Stimulated activated CD4-positive, alpha-beta T cell treated with anti-CD3 and anti-CD28 coated beads, Interleukin-2, amount 100 ng/mL, for 24 hours (primary cell): ENCODE measurements around the gene OR9Q2.
"Not testable (repeated sequence)": the region's sequence is repeated elsewhere in the genome, so short reads cannot be mapped to it uniquely, and the experiment has no call there.

Source experiments
- DNase-seq, 2 donors: peaks; one replicate each; pipeline ENCODE4 v3.0.0-alpha.2; 2020

The OR9Q2 gene, protein sequence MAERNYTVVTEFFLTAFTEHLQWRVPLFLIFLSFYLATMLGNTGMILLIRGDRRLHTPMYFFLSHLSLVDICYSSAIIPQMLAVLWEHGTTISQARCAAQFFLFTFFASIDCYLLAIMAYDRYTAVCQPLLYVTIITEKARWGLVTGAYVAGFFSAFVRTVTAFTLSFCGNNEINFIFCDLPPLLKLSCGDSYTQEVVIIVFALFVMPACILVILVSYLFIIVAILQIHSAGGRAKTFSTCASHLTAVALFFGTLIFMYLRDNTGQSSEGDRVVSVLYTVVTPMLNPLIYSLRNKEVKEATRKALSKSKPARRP

DNA sequence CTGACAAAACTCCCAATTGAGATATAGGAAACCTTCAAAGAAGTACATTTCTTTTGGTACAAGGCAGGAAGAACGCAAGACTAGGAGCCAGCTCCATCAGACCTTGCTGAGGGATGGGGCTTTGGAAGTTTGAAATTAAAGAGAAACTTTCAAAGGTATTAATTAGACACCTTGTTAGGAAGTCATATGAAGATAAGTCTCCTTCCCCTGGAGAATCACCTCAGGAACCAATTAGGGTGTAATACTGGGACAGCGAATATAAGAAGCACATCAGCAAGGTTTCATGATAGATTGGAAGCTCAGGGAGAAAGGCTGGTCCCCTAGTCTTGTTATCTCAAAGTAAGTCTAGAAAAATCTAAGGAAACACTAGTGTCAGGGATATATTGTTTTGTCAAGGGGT lies at the start of gene OR9Q2:
Gene OR9Q2 (plus strand): TSS at position 301 of the 400 bp plus-strand sequence. CDS start 1,421 bp downstream, outside the sequence.
- no peak for DNase-seq

DNA sequence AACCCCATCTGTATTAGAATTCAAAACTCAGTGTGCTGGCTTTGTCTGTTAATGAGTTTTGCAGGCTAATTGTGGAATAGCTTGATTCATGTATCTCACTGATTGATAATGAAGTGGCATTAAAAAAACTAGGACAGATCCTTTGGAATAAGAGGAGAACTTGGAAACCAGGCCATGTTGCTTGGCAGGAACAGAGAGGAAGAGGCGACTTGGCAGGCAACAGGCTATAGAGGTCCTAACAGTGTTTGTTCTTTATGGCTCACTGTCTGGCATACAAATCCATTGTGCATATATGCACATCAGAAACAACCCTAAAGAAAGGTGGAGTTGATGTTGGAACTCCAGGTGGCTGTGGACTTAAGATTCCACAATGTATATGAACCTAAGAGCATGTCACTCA lies 46.1 kb upstream of the OR9Q2 start:
- DNase-seq = no peak

DNA sequence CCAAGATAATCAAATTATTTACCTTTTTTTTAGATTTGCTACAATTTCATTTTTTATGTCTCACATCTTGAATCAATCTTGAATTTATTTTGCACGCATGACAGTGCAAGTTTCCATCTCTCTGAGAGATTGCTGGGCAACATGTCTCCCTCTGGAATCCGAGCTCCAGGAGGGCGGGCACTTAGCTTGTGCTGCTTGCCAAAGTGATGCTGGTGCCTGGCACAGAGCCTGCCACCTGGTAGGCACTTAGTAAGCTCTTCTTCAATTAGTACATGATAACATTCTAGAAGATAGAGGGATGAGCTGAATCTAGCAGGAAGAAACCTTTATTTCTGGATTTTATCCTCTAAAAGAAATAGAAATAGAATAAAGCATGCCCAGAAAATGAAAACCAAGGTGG lies 36.1 kb upstream of the OR9Q2 start:
- no peak for DNase-seq

DNA sequence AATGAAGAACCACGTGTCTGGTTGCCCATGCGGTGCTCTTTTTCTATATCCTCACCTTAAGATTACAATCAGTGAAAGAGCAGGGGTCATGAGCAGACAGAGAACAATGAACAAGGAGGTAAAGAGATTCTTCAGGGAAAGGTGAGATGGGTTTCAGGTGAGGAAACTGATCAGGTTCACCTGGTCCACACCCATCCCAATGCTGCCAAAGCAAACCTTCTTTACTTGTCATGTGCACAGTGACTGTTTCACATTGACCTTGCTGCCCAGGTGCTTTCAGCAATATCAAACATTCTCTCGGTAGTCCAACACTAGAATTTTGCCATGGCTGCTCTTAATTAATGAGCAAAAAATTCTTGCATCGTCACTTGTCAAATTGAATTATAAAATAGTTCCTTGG lies 24.5 kb upstream of the OR9Q2 start:
- no peak for DNase-seq

DNA sequence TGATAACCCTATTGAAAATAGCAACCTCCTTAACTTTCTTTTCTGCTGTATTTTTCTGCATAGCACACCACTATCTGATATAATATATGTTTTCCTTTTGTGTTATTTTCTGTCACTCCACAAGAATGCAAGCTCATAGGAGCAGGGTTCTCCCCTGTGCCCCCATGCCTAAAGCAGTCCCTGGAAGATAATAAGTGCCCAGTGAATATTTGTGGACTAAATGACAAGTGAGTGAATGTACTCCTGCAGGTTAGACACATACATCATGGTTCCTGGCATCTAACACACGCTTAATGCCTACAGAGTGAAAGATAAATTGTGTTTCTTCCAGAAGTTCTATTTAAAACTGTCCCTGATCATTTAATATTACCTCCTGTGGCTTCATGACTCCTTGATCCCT lies 23.9 kb upstream of the OR9Q2 start:
- no peak for DNase-seq

DNA sequence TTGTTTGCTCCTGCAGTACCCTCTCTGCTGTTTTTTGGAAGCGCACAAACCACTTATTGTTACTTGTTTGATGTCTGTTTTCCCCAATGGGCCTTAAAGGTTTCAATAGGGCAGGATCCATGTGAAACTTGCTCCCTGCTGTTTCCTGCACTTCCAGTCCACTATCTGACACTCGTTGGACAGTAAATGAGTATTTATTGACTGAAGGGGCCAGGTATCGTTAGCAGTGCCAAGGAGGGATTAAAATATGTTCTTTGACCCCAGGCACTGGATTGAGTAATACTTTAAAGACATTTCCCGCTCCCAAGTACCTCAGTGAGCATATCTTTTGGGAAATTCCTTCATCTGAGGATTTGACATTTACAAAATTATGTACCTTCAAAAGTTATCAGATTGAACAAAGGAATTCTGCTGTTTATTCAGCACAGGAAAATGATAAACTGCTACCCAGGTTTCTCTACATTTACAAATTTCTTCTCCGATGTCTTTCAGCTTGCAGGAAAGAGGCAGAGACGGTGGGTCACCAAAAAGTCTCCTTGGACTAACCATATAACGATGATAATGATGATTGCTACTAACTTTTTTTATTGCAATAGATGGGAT lies 23.3 kb upstream of the OR9Q2 start:
- no peak for DNase-seq

DNA sequence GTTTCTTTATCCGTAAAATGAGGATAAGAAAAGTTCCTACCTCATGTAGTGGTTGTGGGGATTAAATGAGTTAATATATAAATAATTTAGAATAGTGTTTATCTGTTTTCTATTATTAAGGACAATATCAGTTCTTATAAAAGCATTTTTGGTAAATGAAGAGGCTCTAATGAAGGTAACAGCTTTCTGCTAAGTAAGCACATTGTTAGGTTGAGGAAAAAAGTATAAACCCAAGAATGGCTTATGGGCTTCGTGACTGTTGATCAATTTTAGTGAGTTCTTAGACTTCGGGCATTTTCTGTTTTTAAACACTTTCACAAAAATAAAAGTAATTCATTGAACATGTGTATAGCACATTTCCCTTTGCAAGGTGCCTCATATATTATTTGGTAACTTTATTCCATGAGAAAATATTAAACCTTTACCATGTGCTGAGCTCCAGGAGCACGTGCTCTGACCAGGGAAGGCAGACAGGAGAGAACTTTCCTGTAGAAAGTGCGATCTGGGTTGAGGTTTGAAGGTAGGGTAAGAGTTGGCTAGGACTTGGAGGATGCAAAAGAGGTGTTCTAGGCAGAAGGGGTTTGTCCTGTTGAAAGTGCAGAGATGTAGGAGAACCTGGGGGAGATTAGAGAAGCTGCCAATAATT lies 11.3 kb upstream of the OR9Q2 start:
- no peak for DNase-seq

DNA sequence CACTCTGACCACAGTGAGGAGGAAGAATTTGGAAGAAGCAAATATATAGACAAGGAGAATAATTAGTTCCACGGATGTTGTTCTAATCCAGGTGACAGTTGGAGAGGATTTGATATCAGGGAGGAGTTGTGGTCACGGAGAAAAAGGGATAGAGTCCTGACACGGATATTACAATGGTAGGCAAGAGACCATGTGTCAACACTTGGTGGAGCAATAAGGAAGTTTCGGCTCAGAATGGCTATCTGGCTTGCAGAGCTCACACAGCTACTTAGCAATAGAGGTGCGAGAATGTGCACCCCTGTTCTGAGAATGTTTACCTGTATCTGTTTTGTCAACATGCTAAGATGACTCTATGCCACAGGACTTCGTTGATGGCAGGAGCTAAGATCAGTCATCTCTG lies 10.4 kb upstream of the OR9Q2 start:
- no peak for DNase-seq

DNA sequence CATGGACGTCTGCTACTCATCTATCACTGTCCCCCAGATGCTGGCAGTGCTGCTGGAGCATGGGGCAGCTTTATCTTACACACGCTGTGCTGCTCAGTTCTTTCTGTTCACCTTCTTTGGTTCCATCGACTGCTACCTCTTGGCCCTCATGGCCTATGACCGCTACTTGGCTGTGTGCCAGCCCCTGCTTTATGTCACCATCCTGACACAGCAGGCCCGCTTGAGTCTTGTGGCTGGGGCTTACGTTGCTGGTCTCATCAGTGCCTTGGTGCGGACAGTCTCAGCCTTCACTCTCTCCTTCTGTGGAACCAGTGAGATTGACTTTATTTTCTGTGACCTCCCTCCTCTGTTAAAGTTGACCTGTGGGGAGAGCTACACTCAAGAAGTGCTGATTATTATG lies 9.2 kb upstream of the OR9Q2 start:
- DNase-seq = no peak

DNA sequence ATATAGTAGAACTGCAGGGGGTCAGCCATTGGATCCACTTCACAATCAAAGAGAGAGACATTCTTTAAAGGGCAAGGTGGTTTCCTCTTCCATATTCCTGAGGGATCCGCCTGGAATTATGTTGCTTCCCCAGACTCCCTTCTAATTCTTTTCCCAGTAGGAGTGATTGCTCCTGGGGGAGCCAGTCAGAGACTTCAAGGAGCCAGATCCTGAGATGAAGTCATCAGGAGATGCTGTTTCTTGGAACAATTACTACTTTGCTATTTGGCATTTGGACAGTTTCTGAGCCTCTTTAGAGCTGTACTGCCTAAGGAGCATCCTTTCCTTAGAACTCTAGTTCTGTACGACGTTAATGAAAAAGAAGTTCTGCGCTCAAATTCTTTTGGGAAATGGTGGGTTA lies 1.9 kb upstream of the OR9Q2 start:
- no peak for DNase-seq

DNA sequence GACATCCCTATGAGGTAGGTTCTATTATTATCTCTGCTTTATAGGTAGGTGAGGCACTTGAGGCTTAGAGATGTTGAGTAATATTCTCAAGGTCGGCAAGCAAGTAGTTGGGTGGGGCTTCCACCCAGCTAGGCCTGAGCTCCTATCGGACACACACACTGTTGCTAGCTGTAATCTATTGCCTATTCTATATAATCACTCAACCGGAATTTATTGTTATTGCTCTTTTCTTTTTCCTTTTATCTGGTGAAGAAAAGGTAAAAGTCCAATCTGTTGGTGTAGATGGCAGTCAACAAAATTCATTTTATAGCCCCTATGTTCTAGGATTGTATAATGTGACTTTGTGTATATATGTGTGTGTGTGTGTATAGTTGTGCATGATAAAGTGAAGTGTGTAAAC lies 3.4 kb downstream of the OR9Q2 start:
- no peak for DNase-seq

DNA sequence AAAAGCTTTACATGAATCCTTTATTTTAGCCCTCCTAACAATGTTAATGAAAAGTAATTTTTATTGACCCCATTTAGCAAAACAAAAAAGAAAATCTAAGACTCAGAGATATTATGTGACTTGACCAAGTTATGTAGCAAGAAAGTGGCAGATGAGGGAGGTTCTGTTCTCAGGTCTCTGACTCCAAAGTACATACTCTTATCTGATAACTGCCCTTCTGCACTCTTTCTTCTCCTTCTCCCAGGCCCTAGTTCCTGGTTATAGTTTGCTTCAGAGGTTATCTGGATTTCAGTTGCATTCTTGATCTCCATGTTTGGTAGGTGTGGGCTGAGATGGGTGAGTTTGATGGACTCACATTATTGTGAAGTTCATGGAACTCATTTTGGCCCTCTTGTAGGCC lies 4.5 kb downstream of the OR9Q2 start:
- DNase-seq = no peak

DNA sequence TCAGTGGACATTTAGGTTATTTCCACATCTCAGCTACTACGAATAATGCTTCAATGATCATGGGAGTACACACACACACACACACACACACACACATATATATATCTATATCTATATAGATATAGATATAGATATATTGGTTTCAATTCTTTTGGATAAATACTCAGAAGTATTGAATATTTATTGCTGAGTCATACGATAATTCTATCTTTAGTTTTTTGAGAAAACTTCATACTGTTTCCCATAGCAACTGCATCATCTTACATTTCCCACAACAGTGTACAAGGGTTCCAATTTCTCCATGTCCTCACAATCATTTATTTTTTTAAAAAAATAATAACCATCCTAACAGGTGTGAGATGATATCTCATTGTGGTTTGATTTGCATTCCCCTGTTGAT lies 7.1 kb downstream of the OR9Q2 start:
- no peak for DNase-seq

DNA sequence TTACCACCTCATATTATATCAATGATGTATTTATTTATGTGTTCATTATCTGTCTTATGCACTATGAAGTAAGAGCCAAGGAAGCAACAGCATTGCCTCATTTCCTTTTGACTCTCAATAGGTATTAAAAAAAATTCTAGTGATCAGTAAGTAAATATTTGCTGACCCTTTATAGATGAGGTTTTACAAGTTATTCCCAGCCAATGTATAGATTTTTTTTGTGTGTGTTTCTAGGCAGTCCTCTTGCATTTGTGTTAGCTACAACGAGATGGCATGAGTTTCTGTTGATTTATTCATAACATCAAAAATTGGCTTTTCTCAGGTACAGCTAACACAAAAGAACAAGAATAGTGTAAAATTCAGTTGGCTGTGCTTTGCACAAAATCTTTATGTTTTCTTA lies 10.4 kb downstream of the OR9Q2 start:
- DNase-seq = no peak

DNA sequence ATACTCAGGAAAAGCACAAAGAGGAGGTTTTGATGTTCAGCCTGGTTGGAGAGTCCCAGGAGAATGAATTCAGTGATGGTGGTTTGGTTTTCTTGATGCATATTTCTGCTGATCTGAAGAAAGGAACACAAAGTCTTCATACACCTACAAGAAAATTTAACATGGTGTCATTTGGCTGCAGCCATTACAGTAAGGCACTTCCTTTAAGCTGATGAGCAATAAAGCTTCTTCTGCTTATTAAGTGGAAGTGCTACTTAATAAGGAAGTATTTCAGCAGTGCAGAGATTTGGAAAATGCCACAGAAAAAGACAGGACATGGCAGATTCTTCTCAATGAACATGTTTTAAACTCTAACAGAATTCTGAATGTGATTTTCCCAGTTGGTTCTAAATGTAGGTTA lies 15.2 kb downstream of the OR9Q2 start, which contains the start of gene OR1S2:
Gene OR1S2 (minus strand): TSS at position 101 of the 400 bp plus-strand sequence. CDS start 0 bp downstream, at position 101.
- no peak for DNase-seq

DNA sequence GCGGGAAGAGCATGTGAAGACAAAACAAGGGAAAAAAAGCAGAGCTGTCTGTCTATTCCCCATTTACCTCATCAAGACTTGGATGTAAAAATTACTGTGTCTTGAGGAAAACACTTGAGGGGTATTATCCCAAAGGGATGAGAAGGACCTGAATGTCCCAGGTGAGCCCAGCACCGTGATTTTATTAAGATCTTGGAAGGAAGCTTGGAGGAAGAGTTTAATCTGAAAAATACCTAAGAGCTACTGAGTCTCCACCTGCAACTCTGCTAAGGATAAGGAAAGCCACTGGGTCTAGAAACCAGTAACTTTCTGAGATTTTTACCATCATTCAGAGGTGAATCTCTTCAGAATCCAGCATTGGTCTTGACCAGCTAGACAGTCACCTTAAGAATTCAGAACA lies 23.6 kb downstream of the OR9Q2 start, which contains the start of gene OR1S1:
Gene OR1S1 (plus strand): TSS at position 301 of the 400 bp plus-strand sequence.
- DNase-seq = not testable (repeated sequence)

DNA sequence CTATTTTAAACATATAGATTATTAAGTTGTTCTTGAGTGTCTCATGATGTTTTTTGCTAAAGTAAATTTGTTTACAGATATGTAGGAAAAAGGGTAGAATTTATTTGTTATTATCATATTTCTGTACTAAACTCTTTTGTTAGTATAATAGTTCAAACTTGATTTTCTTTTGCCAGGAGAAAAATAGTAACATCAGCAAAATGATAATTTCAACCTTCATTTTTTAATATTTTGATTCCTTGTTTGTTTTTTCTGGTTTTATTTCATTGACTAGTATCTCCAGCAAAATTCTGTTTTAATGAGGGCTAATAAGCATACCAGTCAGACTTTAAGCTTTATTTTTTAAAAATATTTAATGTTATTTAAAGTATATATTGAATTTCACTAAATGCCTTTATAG lies 27.6 kb downstream of the OR9Q2 start:
- DNase-seq = no peak

DNA sequence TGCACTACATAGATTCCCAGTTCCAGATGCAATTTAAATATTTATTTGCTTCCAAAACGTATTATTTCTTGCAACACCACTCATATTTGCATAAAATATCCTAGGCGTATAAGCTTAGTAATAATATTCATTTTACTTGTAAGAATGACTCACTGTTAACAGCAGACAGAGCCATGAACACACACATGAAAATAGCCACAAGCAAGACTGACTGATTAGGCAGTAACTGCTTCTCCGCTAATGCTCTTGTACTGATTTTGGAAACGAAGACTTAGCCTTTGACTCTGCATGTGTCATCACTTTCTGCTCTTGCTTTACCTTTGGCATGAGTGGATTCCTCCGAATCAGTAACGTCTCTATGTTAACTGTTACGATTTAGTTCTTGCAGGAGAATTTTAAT lies 33.9 kb downstream of the OR9Q2 start:
- DNase-seq = no peak

DNA sequence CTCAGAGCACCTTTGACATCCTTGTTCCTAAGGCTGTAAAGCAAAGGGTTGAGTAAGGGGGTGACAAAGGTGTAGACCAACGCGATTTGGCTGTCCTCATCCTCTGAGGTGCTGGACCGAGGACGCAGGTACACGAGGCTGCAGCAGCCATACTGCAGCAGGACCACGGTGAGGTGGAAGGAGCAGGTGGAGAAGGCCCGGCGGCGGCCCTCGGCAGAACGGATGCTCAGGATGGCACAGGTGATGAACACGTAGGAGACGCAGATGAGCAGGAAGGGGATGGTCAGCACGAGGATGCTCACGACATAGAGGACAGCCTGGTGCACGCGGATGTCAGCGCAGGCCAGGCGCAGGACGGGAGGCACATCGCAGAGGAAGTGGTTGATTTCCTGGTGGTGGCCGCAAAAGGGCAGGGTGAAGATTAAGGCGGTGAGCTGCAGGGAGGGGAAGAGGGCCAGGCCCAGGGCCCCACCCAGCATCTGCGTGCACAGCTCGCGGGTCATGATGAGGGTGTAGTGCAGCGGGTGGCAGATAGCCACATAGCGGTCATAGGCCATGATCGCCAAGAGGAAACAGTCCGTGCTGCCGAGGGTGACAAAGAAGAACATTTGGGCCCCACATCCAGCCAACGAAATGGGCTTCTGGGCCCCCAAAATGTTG lies 39.2 kb downstream of the OR9Q2 start:
- no peak for DNase-seq
